Motor neuron (in vitro differentiated cells): ENCODE measurements around the gene ITGAE. TPM values are rescaled to one million over a fixed set of nuclear protein-coding genes. Genes with fewer than 3 reads are reported as not detected.

Source experiments
- ATAC-seq, 8 experiments: fragments of 200-7000 bp; cut with Tn5 transposase; replicated peaks in 6 of 8; 2 replicates each; pipeline ENCODE4 v1.8.0; 2021; ENCODE audit warnings: mild to moderate bottlenecking in 8 of 8, moderate library complexity in 8 of 8
- H3K27ac ChIP-seq, 2 donors: fragments of 250-450 bp; sonication (Bioruptor Pico); 2 replicates each; pipeline ENCODE4 v1.9.0; 2021; ENCODE audit warnings: antibody characterized with exemption in 2 of 2, mild to moderate bottlenecking in 2 of 2, moderate library complexity in 1 of 2
- H3K4me1 ChIP-seq, 2 donors: fragments of 250-450 bp; sonication (Bioruptor Pico); replicated peaks in 1 of 2; 2 replicates each; pipeline ENCODE4 v1.6.1; 2021; ENCODE audit warnings: antibody characterized with exemption in 2 of 2, mild to moderate bottlenecking in 2 of 2, moderate library complexity in 1 of 2
- H3K4me3 ChIP-seq, 5 donors: fragments of 250-450 bp; sonication (Bioruptor Pico); 2 replicates each; pipeline ENCODE4 v1.9.0; 2021; ENCODE audit warnings: antibody characterized with exemption in 5 of 5, mild to moderate bottlenecking in 5 of 5, moderate library complexity in 4 of 5
- WGBS, 10 experiments: fragments of 450-650 bp; shearing (Covaris generic); methylation state at CpG; one replicate each; pipeline ENCODE4 v1.0.0; 2022; 5-methylcytosine and 5-hydroxymethylcytosine counted together
- in situ Hi-C, 9 experiments: fragments of 400-800 bp; cut with MboI; loops; one replicate each; pipeline ENCODE4 v1.15.0; 2021; ENCODE audit warnings: low sequenced_read_pairs in 9 of 9, low pct_unique_long_range_greater_than_20kb in 2 of 9; ENCODE audit not compliant: unreplicated experiment in 9 of 9
- total RNA-seq, 8 experiments: library from RNA; unstranded; fragments of 300-600 nt; gene quantifications; 2 replicates each; pipeline versions ENCODE4 v1.2.3 to v1.2.4, GENCODE V29; 2022

Gene ITGAE
- total RNA-seq, 8 experiments from 2014 or later: 14.0 to 47.6 (median 22.3) TPM

DNA sequence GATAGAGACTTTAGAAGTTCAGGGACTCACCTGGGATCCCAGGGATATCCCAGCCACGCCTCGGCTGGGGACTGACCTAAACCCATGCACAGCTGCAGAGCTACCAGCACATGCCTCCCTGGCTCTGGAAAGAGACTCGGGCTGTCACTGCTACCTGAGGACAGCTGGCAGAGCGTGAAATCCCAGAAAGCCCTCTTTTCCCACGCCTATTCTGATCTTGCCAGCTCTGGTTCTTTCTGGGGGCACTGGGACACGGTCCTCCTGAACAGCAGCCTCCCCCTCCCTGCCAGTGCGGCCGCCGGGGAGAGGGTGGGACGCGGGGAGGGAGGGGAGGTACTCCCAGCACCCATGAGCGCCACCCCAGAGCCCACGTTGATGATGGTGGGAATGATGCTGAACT is 115.8 kb downstream of the ITGAE start:
- in situ Hi-C loops: no loop called here
- ATAC-seq: no peak
- WGBS, 10 experiments: 69 to 80% methylated on average over 1 to 4 of the region's 13 CpGs; no CpG with 5 or more reads in 8 of the 10 experiments
- Histone ChIP-seq H3K4me1 (peaks cover 0 to 5% of the 10 kb centered on the region in 2 donors), H3K4me3 (no peak overlapping the region), H3K27ac (no peak overlapping the region)

DNA sequence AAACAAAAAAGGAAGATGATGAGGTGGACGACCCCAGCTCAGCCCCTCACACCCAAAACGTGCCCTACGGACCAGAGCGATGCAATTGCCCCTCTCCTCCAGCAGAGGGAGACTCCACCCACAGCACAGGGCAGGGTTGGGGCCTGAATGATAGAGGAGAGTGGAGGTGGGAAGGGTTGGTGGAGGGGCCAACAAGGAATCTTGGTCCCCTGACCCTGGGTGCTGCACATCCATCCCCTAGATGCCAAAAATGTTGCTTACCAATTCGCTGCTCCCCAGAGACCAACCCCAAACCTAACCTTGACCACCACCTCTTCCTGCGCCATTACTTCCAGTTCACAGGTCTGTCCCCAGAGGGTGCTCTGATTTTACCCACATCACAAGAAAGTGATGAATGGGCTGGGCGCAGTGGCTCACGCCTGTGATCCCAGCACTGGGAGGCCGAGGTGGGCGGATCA is 117.9 kb downstream of the ITGAE start:
- 0 to 67% (median 17%) methylated on average over 1 to 5 of the region's 10 CpGs; no CpG with 5 or more reads in 3 of the 10 experiments for WGBS, 10 experiments
- H3K4me1 ChIP-seq: peaks cover 0 to 2% of the 10 kb centered on the region in 2 donors
- in situ Hi-C loops: no loop called here
- peak in 4 of 8 experiments; percentile 23 to 91 (median 48) for ATAC-seq
- no peak overlapping the region for H3K4me3 ChIP-seq
- H3K27ac ChIP-seq: no peak overlapping the region

DNA sequence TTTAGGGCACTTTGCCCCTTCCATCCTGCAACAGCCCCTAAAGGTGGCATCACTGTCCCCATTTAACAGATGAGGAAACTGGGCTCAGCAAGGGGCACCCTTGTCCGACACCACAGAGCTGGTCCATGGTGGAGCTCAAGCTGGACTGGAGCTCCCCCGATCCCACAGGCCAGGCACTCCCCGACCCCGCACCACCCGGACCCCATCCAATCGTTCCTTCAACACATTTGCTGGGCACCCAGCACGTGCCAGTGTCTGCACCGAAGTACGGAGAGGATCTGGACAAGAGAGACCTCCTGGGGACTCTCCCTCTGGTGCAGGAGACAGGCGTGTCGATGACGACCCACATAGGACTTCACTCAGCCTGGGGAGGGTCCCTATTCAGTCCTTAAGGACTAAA is 119.0 kb downstream of the ITGAE start:
- H3K4me1 ChIP-seq: no peaks in the 10 kb centered on the region
- in situ Hi-C loops: no loop called here
- H3K27ac ChIP-seq: no peak overlapping the region
- 56 to 92% (median 60%) methylated on average over 2 to 10 of the region's 12 CpGs; no CpG with 5 or more reads in 7 of the 10 experiments for WGBS, 10 experiments
- H3K4me3 ChIP-seq: no peak overlapping the region
- ATAC-seq: no peak

DNA sequence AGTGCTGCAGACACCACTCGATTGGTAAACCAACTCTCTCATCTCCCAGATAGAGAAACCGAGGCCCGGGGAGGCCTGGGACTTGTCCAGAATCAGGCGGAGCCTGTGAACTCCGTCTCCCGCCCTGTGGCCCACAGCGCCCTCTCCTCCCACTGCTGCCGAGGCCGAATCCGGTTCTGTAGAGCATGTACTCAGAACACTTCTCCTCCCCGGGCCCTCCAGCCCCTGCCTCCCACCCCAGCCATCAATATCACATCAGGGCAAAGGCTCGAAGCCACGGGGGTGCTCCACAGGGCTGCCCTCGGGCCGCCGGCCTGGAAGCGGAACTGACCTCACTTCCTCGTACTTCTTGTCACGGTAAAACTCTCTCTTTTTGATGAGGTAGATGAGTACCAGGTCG is 119.4 kb downstream of the ITGAE start:
- Histone ChIP-seq H3K27ac (no peak overlapping the region), H3K4me3 (no peak overlapping the region), H3K4me1 (no peaks in the 10 kb centered on the region)
- no peak for ATAC-seq
- in situ Hi-C loops: no loop called here
- 0 to 100% (median 84%) methylated on average over 2 to 7 of the region's 20 CpGs; no CpG with 5 or more reads in 7 of the 10 experiments for WGBS, 10 experiments

DNA sequence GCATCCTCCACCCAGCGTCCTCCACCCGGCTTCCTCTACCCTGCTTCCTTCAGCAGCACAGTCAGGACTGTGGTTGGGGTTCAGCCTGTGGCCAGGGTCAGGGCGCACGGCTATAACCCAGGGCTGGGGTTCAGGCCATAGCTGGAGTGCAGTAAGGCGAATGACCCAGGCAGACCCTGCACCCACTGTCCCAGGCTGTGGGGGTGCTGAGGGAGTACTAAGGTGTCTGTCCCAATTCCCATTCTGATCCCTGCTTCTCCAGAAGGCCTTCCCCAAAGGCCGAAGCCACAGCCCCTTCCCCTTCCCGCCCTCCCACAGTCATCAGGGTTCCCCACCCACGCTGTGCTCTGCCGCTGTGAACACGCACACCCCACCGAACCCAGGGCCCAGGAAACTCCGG is 119.9 kb downstream of the ITGAE start:
- Histone ChIP-seq H3K4me3 (no peak overlapping the region), H3K4me1 (no peaks in the 10 kb centered on the region), H3K27ac (no peak overlapping the region)
- in situ Hi-C loops: no loop called here
- 80 to 100% methylated on average over 1 of the region's 12 CpGs; no CpG with 5 or more reads in 8 of the 10 experiments for WGBS, 10 experiments
- no peak for ATAC-seq

DNA sequence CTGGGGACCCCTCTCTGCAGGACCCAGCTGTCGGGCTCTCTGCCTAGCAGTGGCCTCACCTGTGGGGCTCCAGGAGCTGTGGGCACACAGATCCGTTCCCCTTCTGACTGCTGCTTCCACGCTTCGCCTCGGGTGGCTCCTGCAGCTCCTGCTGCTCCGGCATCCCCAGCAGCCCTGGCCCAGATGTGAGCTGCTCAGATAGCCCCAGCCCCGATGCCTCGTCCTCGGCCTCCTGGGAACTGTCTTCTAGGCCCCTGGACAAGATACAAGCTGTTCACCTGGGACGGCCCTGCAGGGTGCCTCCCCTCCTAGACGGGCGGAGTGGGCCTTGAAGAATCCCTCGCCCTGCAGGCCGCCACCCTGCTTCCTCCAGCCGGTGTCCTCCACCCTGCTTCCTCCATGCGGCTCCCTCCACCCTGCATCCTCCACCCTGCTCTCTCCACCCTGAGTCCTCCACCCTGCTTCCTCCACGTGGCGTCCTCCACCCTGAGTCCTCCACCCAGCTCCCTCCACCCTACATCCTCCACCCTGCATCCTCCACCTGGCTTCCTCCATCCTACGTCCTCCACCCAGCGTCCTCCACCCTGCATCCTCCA is 121.4 kb downstream of the ITGAE start:
- H3K4me1 ChIP-seq: no peaks in the 10 kb centered on the region
- in situ Hi-C loops: no loop called here
- H3K27ac ChIP-seq: no peak overlapping the region
- WGBS, 10 experiments: 31 to 74% (median 63%) methylated on average over 1 to 9 of the region's 20 CpGs; no CpG with 5 or more reads in 5 of the 10 experiments
- H3K4me3 ChIP-seq: no peak overlapping the region
- peak in 4 of 8 experiments; percentile 9 to 67 (median 32) for ATAC-seq

DNA sequence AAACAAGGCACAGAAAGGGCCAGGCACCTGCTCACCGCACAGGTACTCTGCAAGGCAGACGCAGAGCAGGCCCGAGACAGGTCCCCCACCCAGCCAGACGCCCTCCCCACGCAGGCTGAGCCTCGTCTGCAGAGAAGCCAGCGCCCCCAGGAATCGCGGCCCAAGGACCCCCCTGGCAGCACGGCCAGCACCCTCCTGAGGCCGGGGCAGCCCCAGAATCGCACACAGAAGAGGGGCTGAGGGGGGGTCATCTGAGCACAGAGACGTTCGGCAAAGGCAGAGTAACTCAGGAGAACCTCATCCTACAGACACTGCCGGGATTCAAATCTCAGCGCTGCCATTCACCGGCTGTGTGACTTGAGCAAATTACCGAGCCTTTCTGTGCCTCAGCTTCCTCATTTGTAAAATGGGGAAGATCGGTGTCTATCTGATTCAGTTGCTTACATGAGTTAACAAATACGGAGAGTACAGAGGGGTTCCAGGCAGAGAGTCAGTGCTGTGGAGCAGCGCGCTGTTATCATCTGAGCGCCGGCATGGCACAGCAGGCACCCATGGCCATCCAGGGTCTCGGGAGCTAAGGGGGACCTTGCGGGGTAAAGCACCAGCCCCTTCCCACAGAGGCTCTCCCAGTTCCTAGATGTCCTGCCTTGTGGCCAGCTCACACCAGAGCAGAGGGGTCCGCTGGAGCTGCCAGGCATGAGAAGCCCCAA is 122.0 kb downstream of the ITGAE start:
- Histone ChIP-seq H3K4me3 (no peak overlapping the region), H3K27ac (no peak overlapping the region), H3K4me1 (no peaks in the 10 kb centered on the region)
- peak in 2 of 8 experiments; percentile 7 to 9 for ATAC-seq
- 89% methylated on average over 5 of the region's 27 CpGs; no CpG with 5 or more reads in 9 of the 10 experiments for WGBS, 10 experiments
- in situ Hi-C loops: no loop called here

DNA sequence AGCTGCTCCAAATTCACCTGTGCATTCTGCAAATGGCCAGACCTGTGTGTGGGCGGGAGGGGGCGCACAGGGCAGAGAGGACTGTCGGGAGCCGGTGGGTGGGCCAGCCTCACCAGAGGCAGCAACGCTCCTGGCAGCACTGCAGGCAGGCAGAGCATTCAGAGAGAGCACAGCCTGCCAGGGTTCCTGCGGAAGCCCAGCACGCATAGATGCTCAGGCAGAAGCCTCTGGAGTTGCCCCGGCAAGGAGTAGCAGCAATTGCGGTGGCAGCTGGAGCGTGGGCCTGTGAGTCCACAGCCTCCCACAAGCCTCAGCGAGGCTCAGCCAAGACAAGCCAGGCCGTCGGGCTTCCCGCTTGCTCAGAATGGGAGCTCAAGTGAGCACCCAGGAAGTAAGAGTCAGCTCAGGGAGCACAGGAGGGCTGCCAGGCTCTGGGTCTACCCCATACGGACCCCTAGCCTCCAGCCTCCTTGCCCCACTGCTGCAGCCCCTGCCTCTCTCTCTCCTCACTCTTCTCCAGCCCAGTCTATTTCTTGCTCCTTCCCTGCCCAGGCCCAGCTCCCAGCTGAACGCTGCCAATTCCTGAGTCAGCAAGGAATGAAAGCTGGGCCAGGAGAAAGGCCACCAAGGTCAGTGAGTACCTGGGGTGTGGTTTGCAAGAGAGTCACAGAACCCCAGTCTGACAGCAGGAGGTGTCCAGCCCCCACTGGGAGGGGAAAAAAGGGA is 122.7 kb downstream of the ITGAE start:
- H3K4me1 ChIP-seq: no peaks in the 10 kb centered on the region
- WGBS, 10 experiments: 0 to 67% (median 64%) methylated on average over 2 to 7 of the region's 16 CpGs; no CpG with 5 or more reads in 7 of the 10 experiments
- peak in 5 of 8 experiments; percentile 12 to 43 (median 25) for ATAC-seq
- in situ Hi-C loops: no loop called here
- no peak overlapping the region for H3K4me3 ChIP-seq
- no peak overlapping the region for H3K27ac ChIP-seq

DNA sequence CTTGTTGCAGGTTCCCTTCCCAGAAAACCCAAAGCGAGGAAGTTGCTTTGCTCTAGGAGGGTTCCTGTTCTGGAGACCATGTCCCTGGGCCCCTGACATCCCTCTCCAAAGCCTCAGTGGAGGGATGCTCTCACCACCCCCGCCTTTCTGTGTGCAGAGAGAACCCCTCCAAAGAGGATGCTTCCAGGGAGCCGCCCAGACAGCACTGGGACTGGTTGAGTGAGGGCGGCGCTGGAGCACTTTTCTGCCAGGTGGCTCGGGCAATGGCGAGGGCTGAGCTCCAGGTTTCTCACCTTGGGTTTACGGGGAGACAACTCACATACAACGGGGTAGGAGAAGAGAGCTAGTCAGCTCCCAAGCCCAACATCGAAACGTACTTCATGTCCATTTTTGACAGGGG is 125.1 kb downstream of the ITGAE start:
- Histone ChIP-seq H3K4me3 (no peak overlapping the region), H3K4me1 (no peaks in the 10 kb centered on the region), H3K27ac (no peak overlapping the region)
- no peak for ATAC-seq
- WGBS, 10 experiments: 72 to 100% (median 90%) methylated on average over 1 to 8 of the region's 11 CpGs; no CpG with 5 or more reads in 3 of the 10 experiments
- in situ Hi-C loops: no loop called here

DNA sequence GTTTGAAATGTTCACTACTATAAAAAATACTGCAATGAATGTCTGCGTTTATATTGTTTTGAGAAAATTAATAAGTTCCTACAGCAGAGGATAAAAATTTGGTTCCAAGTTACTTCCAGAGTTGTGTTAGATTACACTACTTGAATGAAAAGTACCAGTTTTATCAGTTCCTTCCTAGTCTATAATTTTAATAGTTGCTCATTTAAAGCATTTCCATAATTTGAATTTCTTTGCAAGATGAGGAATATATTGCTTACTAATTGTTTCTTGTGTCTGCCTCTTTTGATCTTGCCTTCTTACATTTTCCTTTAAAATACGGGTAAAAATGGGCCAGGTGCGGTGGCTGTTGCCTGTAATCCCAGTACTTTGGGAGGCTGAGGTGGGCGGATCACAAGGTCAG is 128.4 kb downstream of the ITGAE start:
- H3K27ac ChIP-seq: no peak overlapping the region
- no peak overlapping the region for H3K4me3 ChIP-seq
- peaks cover 5% of the 10 kb centered on the region in 2 donors for H3K4me1 ChIP-seq
- in situ Hi-C loops: loop anchor here in 1 of 9 experiments (25.0 kb wide), 1 partner anchor 110 kb away; the partner anchor contains the start of gene TRPV3
- ATAC-seq: no peak
- WGBS, 10 experiments: 80 to 100% (median 100%) methylated on average over 1 to 4 of the region's 4 CpGs

DNA sequence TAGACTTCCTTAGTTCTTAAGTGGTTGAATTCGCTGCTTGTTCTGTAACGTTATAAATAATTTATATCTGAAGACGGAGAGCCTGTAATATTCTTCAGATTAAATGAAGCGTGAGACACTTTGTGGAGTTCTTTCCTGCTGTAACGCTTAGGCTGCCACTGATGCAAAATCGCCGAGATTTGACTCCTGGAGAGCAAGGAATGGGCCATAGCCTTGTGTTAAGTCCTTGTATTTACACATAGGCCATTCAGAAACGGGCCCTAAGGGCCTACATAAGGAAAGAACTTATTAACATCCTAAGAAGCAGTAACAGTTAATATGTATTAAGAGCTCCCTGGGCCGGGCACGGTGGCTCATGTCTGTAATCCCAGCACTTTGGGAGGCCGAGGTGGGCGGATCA is 131.4 kb downstream of the ITGAE start:
- 0 to 55% (median 28%) methylated on average over 1 to 12 of the region's 12 CpGs; no CpG with 5 or more reads in 3 of the 10 experiments for WGBS, 10 experiments
- peaks cover 11 to 13% of the 10 kb centered on the region in 2 donors for H3K4me1 ChIP-seq
- in situ Hi-C loops: loop anchor here in 1 of 9 experiments (25.0 kb wide), 1 partner anchor 107 kb away; the partner anchor contains the start of gene TRPV3
- peak overlapping the region in 1 of 2 donors; percentile 88 for H3K27ac ChIP-seq
- ATAC-seq: no peak
- H3K4me3 ChIP-seq: peak overlapping the region; percentile 73 to 96 (median 90)

DNA sequence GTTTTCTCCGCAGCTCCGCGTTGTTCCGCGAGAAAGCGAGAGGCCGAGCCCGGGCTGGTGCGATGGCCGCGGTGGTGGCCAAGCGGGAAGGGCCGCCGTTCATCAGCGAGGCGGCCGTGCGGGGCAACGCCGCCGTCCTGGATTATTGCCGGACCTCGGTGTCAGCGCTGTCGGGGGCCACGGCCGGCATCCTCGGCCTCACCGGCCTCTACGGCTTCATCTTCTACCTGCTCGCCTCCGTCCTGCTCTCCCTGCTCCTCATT is 132.0 kb downstream of the ITGAE start:
- Histone ChIP-seq H3K27ac (peak overlapping the region; percentile 79 to 88), H3K4me3 (peak overlapping the region; percentile 73 to 96 (median 90)), H3K4me1 (peaks cover 11 to 13% of the 10 kb centered on the region in 2 donors)
- in situ Hi-C loops: loop anchor here in 1 of 9 experiments (25.0 kb wide), 1 partner anchor 107 kb away; the partner anchor contains the start of gene TRPV3
- WGBS, 10 experiments: 0 to 1% (median 0%) methylated on average over 1 to 14 of the region's 32 CpGs; no CpG with 5 or more reads in 6 of the 10 experiments
- no peak for ATAC-seq
